Skin epidermis (tissue), 12 donors: Measurements from ENCODE around the gene PDE4C.
A peak's percentile ranks its signal among the peaks of the same experiment; 100 is the strongest.

ENCODE experiments used
- H3K27ac ChIP-seq, 21 experiments: fragments of 200-600 bp; sonication (generic) in 11 of 21; one replicate each; pipeline ENCODE4 v1.5.0; 2020; ENCODE audit warnings: mild to moderate bottlenecking in 3 of 21, inconsistent platforms in 2 of 21, moderate library complexity in 2 of 21
- H3K4me3 ChIP-seq, 7 experiments: fragments of 200-600 bp; sonication (generic) in 2 of 7; one replicate each; pipeline ENCODE4 v1.5.0; 2020; ENCODE audit warnings: inconsistent platforms in 2 of 7, mild to moderate bottlenecking in 2 of 7, moderate library complexity in 1 of 7

PDE4C gene

DNA sequence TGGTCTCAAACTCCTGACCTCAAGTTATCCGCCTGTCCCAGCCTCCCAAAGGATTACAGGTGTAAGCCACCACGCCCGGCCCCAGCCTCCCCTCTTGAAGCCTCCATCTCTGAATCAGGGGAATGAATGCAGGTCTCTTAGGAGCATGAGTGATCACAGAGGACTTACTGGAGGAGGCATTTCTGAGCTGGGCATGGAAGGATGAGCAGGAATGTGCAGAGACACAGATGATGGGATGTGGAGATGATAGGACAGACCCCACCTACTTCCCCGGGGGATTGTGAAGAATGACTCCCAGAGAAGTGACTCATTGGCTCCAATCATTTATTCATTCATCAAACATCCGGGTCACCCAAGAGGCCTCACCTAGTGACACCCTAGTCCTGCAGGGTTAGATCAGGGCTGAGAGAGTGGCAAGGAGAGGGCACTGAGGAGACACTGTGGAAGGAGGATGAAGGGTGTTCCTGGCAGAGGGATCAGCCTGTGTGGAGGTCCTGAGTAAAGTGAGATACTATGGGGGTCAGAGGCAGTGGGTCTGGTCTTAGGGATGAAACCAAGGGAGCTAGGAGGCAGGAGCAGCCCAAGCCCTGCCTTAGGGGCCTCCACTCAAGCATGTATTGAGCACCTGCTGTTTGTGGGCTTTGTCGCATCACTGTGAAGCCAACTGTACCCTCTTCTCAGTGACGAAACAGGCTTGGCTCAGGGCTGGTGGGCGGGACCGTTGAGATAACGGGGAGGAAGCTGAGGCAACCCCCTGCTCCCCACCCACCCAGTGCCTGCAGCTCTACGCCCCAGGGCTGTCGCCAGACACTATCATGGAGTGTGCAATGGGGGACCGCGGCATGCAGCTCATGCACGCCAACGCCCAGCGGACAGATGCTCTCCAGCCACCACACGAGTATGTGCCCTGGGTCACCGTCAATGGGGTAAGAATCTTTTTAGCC is 49.6 kb downstream of the PDE4C start:
- peak overlapping the region in 1 of 7 experiments; percentile 53 for H3K4me3 ChIP-seq
- no peak overlapping the region for H3K27ac ChIP-seq

DNA sequence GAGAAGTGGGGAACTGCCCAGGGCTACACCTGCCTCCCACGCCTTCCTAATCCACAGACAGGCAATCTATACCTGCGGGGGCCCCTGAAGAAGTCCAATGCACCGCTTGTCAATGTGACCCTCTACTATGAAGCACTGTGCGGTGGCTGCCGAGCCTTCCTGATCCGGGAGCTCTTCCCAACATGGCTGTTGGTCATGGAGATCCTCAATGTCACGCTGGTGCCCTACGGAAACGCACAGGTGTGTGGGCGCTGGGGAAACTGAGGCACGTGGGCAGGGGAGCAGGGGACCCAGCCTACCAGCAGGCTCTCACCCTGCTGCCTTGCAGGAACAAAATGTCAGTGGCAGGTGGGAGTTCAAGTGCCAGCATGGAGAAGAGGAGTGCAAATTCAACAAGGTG is 51.3 kb downstream of the PDE4C start:
- Histone ChIP-seq H3K27ac (peak overlapping the region in 9 of 21 experiments; percentile 8 to 89 (median 82)), H3K4me3 (peak overlapping the region in 6 of 7 experiments; percentile 46 to 76 (median 61))
